WTC11 (cell line): ENCODE results near the gene LMF1. TPM values are rescaled to one million over a fixed set of nuclear protein-coding genes. Genes with fewer than 3 reads are reported as not detected.

Experiments
- ATAC-seq: fragments of 200-7000 bp; cut with Tn5 transposase; 2 replicates; pipeline ENCODE4 v1.10.0; 2021; ENCODE audit warnings: mild to moderate bottlenecking, moderate library complexity
- CTCF ChIA-PET: fragments of 300-600 bp; sonication (Branson Sonifier 250); formaldehyde crosslinking; loops from one replicate; lab custom pipeline; 2021; ENCODE audit warnings: antibody characterized with exemption; lab: Charles Lee
- POLR2A ChIA-PET: fragments of 350-600 bp; sonication (Branson Sonifier 250); formaldehyde crosslinking; loops from one replicate; lab custom pipeline; 2021; ENCODE audit warnings: antibody characterized with exemption; lab: Charles Lee
- DNase-seq: peaks from one replicate; pipeline ENCODE4 v3.0.0; 2021; ENCODE audit warnings: low spot score
- H3K27ac Mint-ChIP-seq: 2 replicates; pipeline ENCODE4 v1.8.0; 2021; ENCODE audit warnings: mixed read lengths
- H3K27me3 Mint-ChIP-seq: 2 replicates; pipeline ENCODE4 v1.8.0; 2021; ENCODE audit warnings: low read depth, mild to moderate bottlenecking, moderate library complexity, mixed read lengths
- H3K36me3 Mint-ChIP-seq: 2 replicates; pipeline ENCODE4 v1.8.0; 2021; ENCODE audit warnings: mixed read lengths
- H3K4me1 Mint-ChIP-seq: 2 replicates; pipeline ENCODE4 v1.8.0; 2022; ENCODE audit warnings: mixed read lengths
- H3K4me3 Mint-ChIP-seq: 2 replicates; pipeline ENCODE4 v1.8.0; 2021; ENCODE audit warnings: mild to moderate bottlenecking, moderate library complexity, mixed read lengths
- H3K9me3 Mint-ChIP-seq: 2 replicates; pipeline ENCODE4 v1.8.0; 2021; ENCODE audit warnings: mixed read lengths
- CBFB ChIP-seq: sonication (generic); formaldehyde crosslinking; IDR thresholded peaks from 2 replicates; pipeline ENCODE4 v1.8.1; 2022; ENCODE audit warnings: mild to moderate bottlenecking, low read depth, missing genetic modification reagents
- CREM ChIP-seq: sonication (generic); formaldehyde crosslinking; IDR thresholded peaks from 2 replicates; pipeline ENCODE4 v1.8.1; 2022; ENCODE audit warnings: mild to moderate bottlenecking, missing genetic modification reagents, moderate library complexity
- ERG ChIP-seq: fragments of 250-450 bp; sonication (Bioruptor Pico); IDR thresholded peaks from 2 replicates; pipeline ENCODE4 v1.8.0; 2021; ENCODE audit warnings: mild to moderate bottlenecking
- ESRRA ChIP-seq: sonication (generic); formaldehyde crosslinking; IDR thresholded peaks from 2 replicates; pipeline ENCODE4 v1.8.1; 2022; ENCODE audit warnings: mild to moderate bottlenecking, missing genetic modification reagents, borderline replicate concordance
- FOXP1 ChIP-seq: sonication (generic); formaldehyde crosslinking; IDR thresholded peaks from 2 replicates; pipeline ENCODE4 v1.8.0; 2022; ENCODE audit warnings: missing genetic modification reagents, mild to moderate bottlenecking, moderate library complexity, borderline replicate concordance
- JAZF1 ChIP-seq: fragments of 250-450 bp; sonication (Bioruptor Pico); IDR thresholded peaks from 2 replicates; pipeline ENCODE4 v1.9.0; 2021; ENCODE audit warnings: moderate library complexity, mild to moderate bottlenecking, inconsistent platforms
- JUN ChIP-seq: sonication (generic); formaldehyde crosslinking; IDR thresholded peaks from 2 replicates; pipeline ENCODE4 v1.8.0; 2023; ENCODE audit warnings: mild to moderate bottlenecking, missing genetic modification reagents
- NFYB ChIP-seq: sonication (generic); formaldehyde crosslinking; conservative IDR thresholded peaks from 2 replicates; pipeline ENCODE4 v1.8.0; 2022; ENCODE audit warnings: low read depth, missing genetic modification reagents
- NR1H2 ChIP-seq: sonication (generic); formaldehyde crosslinking; IDR thresholded peaks from 2 replicates; pipeline ENCODE4 v1.9.0; 2021; ENCODE audit warnings: mild to moderate bottlenecking, moderate library complexity, missing genetic modification reagents
- NR2C2 ChIP-seq: sonication (generic); formaldehyde crosslinking; IDR thresholded peaks from 2 replicates; pipeline ENCODE4 v1.8.0; 2022; ENCODE audit warnings: mild to moderate bottlenecking, missing genetic modification reagents
- NR3C1 ChIP-seq: sonication (generic); formaldehyde crosslinking; conservative IDR thresholded peaks from 2 replicates; pipeline ENCODE4 v1.8.1; 2023; ENCODE audit warnings: low read depth, mild to moderate bottlenecking, missing genetic modification reagents
- PRDM15 ChIP-seq: sonication (generic); formaldehyde crosslinking; IDR thresholded peaks from 2 replicates; pipeline ENCODE4 v1.8.0; 2022; ENCODE audit warnings: missing genetic modification reagents
- SMAD3 ChIP-seq: sonication (generic); formaldehyde crosslinking; IDR thresholded peaks from 2 replicates; pipeline ENCODE4 v1.8.0; 2022; ENCODE audit warnings: missing genetic modification reagents, mild to moderate bottlenecking, borderline replicate concordance
- SMAD4 ChIP-seq: sonication (generic); formaldehyde crosslinking; IDR thresholded peaks from 2 replicates; pipeline ENCODE4 v1.8.0; 2022; ENCODE audit warnings: mild to moderate bottlenecking, missing genetic modification reagents
- SP1 ChIP-seq: sonication (generic); formaldehyde crosslinking; conservative IDR thresholded peaks from 2 replicates; pipeline ENCODE4 v1.8.1; 2022; ENCODE audit warnings: missing genetic modification reagents
- TP53 ChIP-seq: sonication (generic); formaldehyde crosslinking; IDR thresholded peaks from 2 replicates; pipeline ENCODE4 v1.8.1; 2023; ENCODE audit warnings: mild to moderate bottlenecking, missing genetic modification reagents
- ZBTB43 ChIP-seq: sonication (generic); formaldehyde crosslinking; IDR thresholded peaks from 2 replicates; pipeline ENCODE4 v1.8.1; 2023; ENCODE audit warnings: mild to moderate bottlenecking, missing genetic modification reagents
- ZNF263 ChIP-seq: sonication (generic); formaldehyde crosslinking; IDR thresholded peaks from 2 replicates; pipeline ENCODE4 v1.8.1; 2022; ENCODE audit warnings: low read depth, mild to moderate bottlenecking, moderate library complexity, missing genetic modification reagents
- ZNF416 ChIP-seq: fragments of 250-450 bp; sonication (Bioruptor Pico); IDR thresholded peaks from 2 replicates; pipeline ENCODE4 v1.9.0; 2021; ENCODE audit warnings: mild to moderate bottlenecking, inconsistent platforms
- total RNA-seq: library from RNA; stranded (reverse); gene quantifications from 3 replicates; pipeline ENCODE4 v1.2.3, GENCODE V29; 2021
- TF ChIP-seq, protein P1 (sequence below): sonication (generic); formaldehyde crosslinking; IDR thresholded peaks from 2 replicates; pipeline ENCODE4 v1.8.1; 2022; ENCODE audit warnings: mild to moderate bottlenecking, moderate library complexity, missing genetic modification reagents
- TF ChIP-seq, protein P2 (sequence below): sonication (generic); formaldehyde crosslinking; IDR thresholded peaks from 2 replicates; pipeline ENCODE4 v1.8.0; 2023; ENCODE audit warnings: missing genetic modification reagents, mild to moderate bottlenecking, borderline replicate concordance

The LMF1 gene
- total RNA-seq, 1 experiment from 2014 or later = 10.5 TPM

GRCh38 chr16:938752-939151 is 32.0 kb downstream of the LMF1 start (continued):
- no peak for TF ChIP-seq ESRRA (CRISPR knock-in tag)
- no peak for TF ChIP-seq CBFB (CRISPR knock-in tag)
- TF ChIP-seq, protein P1, sequence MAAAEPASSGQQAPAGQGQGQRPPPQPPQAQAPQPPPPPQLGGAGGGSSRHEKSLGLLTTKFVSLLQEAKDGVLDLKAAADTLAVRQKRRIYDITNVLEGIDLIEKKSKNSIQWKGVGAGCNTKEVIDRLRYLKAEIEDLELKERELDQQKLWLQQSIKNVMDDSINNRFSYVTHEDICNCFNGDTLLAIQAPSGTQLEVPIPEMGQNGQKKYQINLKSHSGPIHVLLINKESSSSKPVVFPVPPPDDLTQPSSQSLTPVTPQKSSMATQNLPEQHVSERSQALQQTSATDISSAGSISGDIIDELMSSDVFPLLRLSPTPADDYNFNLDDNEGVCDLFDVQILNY (CRISPR knock-in tag) = no peak

GRCh38 chr16:938136-938535 is 32.6 kb downstream of the LMF1 start:
- Mint-ChIP-seq H3K4me1 (no peaks in the 10 kb centered on the region), H3K27me3 (no peaks in the 10 kb centered on the region; the same call in 1 of the 2 replicates), H3K4me3 (no peak overlapping the region), H3K36me3 (peaks cover 23% of the 10 kb centered on the region), H3K27ac (no peak overlapping the region), H3K9me3 (peaks cover 29% of the 10 kb centered on the region)
- TF ChIP-seq ZNF416 (no peak), ERG (CRISPR knock-in tag) (no peak), CBFB (CRISPR knock-in tag) (no peak), ESRRA (CRISPR knock-in tag) (no peak), TP53 (CRISPR knock-in tag) (no peak), SP1 (CRISPR knock-in tag) (no peak), SMAD3 (no peak), SMAD4 (CRISPR knock-in tag) (no peak), NR1H2 (CRISPR knock-in tag) (no peak), ZNF263 (CRISPR knock-in tag) (no peak), NR3C1 (CRISPR knock-in tag) (no peak), NFYB (no peak), JAZF1 (CRISPR knock-in tag) (no peak), NR2C2 (no peak), ZBTB43 (CRISPR knock-in tag) (no peak), PRDM15 (CRISPR knock-in tag) (no peak)
- TF ChIP-seq, protein P1 (CRISPR knock-in tag) = no peak
- ATAC-seq = no peak
- ChIA-PET CTCF (interaction anchor here (2.1 kb wide), 1 partner anchor 119 kb away, joined by 5 read pairs; no protein-coding TSS in a partner anchor), POLR2A (no interaction called here)
- DNase-seq = no peak

- CTCF ChIA-PET = interaction anchor here (2.1 kb wide), 1 partner anchor 119 kb away, joined by 5 read pairs; no protein-coding TSS in a partner anchor
- POLR2A ChIA-PET = no interaction called here
- Mint-ChIP-seq H3K36me3 (peaks cover 21% of the 10 kb centered on the region), H3K4me3 (no peak overlapping the region), H3K27ac (no peak overlapping the region), H3K4me1 (no peaks in the 10 kb centered on the region), H3K9me3 (peaks cover 26% of the 10 kb centered on the region), H3K27me3 (no peaks in the 10 kb centered on the region; the same call in 1 of the 2 replicates)
- DNase-seq = no peak
- ATAC-seq = no peak
- TF ChIP-seq SMAD4 (CRISPR knock-in tag) (no peak), CREM (CRISPR knock-in tag) (no peak), ZNF263 (CRISPR knock-in tag) (no peak), FOXP1 (CRISPR knock-in tag) (no peak), CBFB (CRISPR knock-in tag) (no peak), JUN (no peak)
- TF ChIP-seq, protein P2, sequence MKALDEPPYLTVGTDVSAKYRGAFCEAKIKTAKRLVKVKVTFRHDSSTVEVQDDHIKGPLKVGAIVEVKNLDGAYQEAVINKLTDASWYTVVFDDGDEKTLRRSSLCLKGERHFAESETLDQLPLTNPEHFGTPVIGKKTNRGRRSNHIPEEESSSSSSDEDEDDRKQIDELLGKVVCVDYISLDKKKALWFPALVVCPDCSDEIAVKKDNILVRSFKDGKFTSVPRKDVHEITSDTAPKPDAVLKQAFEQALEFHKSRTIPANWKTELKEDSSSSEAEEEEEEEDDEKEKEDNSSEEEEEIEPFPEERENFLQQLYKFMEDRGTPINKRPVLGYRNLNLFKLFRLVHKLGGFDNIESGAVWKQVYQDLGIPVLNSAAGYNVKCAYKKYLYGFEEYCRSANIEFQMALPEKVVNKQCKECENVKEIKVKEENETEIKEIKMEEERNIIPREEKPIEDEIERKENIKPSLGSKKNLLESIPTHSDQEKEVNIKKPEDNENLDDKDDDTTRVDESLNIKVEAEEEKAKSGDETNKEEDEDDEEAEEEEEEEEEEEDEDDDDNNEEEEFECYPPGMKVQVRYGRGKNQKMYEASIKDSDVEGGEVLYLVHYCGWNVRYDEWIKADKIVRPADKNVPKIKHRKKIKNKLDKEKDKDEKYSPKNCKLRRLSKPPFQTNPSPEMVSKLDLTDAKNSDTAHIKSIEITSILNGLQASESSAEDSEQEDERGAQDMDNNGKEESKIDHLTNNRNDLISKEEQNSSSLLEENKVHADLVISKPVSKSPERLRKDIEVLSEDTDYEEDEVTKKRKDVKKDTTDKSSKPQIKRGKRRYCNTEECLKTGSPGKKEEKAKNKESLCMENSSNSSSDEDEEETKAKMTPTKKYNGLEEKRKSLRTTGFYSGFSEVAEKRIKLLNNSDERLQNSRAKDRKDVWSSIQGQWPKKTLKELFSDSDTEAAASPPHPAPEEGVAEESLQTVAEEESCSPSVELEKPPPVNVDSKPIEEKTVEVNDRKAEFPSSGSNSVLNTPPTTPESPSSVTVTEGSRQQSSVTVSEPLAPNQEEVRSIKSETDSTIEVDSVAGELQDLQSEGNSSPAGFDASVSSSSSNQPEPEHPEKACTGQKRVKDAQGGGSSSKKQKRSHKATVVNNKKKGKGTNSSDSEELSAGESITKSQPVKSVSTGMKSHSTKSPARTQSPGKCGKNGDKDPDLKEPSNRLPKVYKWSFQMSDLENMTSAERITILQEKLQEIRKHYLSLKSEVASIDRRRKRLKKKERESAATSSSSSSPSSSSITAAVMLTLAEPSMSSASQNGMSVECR (CRISPR knock-in tag) = no peak
These were observed 33.1 kb downstream of the LMF1 start for GRCh38 chr16:937723-938122.
